Hepatocyte (in vitro differentiated cells): ENCODE data around the gene CNTN4.

ENCODE experiments used
- EZH2 ChIP-seq: fragments of 200-600 bp; sonication (generic); IDR thresholded peaks from 2 replicates; pipeline ENCODE4 v1.6.1; 2016; ENCODE audit warnings: antibody characterized with exemption, mild to moderate bottlenecking, borderline replicate concordance
- EZH2phosphoT487 ChIP-seq: fragments of 200-600 bp; sonication (generic); IDR thresholded peaks from one replicate; pipeline ENCODE4 v1.6.1; 2018; ENCODE audit warnings: antibody characterized with exemption, mild to moderate bottlenecking, low read depth, moderate library complexity; ENCODE audit not compliant: unreplicated experiment, severe bottlenecking
- TF ChIP-seq, protein P1 (sequence below): fragments of 200-600 bp; sonication (generic); IDR thresholded peaks from 2 replicates; pipeline ENCODE4 v1.5.1; 2016; ENCODE audit warnings: antibody characterized with exemption, mild to moderate bottlenecking; ENCODE audit not compliant: poor library complexity

DNA sequence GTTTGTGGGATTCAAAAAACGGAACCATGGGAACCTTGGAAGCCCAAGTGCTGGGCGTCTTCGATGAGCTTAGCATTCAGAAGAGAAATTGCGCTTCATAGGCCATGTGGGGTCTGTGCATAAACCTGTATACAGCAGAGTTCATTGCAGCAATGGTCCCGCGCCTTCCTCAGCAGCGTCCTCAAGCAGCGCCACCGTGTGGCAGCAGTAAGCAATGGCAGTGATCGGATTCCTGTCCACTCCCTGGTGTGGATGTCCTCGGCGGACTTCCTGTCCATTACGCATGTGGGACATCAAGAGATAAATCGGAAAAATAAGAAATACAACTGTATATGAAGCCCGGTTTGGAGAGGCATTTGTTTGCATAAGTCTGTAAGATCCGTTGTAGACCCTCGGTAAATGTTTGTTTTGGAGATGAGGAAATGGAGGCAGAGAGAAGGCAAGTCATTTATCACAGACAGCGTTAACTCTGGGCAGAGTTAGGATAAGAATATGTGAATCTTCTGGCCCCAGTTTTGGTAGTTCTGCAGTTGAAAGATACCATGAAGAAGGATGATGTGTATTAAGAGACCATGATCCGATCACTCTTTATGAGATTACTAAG is 57.7 kb downstream of the CNTN4 start:
- TF ChIP-seq, protein P1, sequence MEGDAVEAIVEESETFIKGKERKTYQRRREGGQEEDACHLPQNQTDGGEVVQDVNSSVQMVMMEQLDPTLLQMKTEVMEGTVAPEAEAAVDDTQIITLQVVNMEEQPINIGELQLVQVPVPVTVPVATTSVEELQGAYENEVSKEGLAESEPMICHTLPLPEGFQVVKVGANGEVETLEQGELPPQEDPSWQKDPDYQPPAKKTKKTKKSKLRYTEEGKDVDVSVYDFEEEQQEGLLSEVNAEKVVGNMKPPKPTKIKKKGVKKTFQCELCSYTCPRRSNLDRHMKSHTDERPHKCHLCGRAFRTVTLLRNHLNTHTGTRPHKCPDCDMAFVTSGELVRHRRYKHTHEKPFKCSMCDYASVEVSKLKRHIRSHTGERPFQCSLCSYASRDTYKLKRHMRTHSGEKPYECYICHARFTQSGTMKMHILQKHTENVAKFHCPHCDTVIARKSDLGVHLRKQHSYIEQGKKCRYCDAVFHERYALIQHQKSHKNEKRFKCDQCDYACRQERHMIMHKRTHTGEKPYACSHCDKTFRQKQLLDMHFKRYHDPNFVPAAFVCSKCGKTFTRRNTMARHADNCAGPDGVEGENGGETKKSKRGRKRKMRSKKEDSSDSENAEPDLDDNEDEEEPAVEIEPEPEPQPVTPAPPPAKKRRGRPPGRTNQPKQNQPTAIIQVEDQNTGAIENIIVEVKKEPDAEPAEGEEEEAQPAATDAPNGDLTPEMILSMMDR: peak; percentile 65
- TF ChIP-seq EZH2 (no peak), EZH2phosphoT487 (no peak)
